Daoy (cell line): ENCODE data around the gene CTNND2. TPM values are rescaled to one million over a fixed set of nuclear protein-coding genes. Genes with fewer than 3 reads are reported as not detected.

Experiments
- DNase-seq: peaks from one replicate; pipeline ENCODE4 v3.0.0-alpha.2; 2015; ENCODE audit warnings: low read depth
- total RNA-seq: library from RNA; depleted of rRNA; stranded (reverse); fragments of >200 nt; shearing (Covaris generic); gene quantifications from 2 replicates; pipeline ENCODE4 v1.2.3, GENCODE V29; 2014

The CTNND2 gene
- total RNA-seq, 1 experiment from 2014 or later, result 4.5 TPM

DNA sequence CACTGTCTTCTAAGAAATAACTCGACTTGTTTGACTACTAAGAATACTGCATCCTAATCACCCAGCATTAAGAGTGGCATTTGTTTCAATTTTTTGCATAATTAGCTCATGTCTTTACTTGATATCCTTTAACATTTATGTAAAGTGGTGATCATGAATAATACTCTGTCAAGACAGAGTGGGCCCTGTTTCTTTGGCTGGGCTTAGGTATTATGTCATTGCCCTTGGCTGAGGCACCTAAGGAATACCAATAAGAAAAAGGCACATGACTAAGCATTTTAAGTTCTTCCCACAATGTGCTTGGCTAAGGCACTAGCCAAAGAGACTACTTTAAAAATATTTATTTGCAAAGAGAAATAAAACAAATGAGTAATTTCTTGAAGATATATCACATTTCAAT, 308.1 kb downstream of the CTNND2 start:
- DNase-seq, result peak; percentile 37

DNA sequence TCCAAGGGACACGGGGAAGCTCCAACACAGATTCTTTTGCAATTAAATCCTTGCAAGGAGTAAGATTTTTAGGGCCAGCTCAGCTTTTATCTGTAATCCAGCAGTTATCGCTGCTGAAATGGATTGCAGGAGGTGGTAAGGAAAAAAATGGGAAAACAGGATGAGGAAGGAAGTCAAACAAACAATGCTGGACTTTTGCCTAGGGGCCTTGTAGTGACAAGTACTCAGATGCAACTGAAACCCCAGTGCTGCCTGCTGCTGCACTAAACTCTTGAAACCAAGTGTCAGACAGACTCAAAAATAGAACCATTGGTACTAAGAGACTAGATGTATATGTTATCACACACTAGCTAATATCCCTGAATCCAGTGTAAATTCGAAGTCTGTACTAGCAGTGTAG, 309.2 kb downstream of the CTNND2 start:
- DNase-seq, result peak; percentile 15

DNA sequence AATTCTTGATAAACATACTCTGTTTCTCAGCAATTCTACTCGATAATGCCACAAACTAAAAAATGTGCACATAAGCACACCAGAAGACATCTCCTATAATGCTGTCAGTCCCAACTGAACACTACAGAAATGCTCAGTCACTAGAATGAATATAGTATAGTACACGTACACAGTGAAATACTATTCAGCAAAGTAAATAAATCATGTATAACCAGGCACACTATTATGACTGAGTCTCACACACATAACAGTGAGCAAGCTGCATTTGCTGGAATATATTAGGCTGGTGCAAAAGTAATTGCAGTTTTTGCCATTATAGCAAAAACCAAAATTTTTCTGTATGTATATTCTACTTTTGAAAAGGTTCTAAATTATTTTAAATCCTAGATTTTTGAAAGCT, 310.2 kb downstream of the CTNND2 start:
- DNase-seq, result no peak

DNA sequence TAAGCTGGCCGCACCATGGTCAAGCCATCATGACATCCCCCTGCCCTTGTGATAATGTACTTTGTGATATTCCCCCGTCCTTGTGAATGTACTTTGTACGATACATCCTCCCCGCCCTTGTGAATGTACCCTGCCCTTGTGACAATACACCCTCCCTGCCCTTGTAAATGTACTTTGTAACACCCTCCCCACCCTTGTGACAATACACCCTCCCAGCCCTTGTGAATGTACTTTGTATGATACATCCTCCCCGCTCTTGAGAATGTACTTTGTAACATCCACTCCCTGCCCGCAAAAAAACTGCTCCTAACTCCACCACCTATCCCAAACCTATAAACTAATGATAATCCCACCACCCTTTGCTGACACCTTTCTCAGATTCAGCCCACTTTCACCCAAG, 313.8 kb downstream of the CTNND2 start:
- no peak for DNase-seq

DNA sequence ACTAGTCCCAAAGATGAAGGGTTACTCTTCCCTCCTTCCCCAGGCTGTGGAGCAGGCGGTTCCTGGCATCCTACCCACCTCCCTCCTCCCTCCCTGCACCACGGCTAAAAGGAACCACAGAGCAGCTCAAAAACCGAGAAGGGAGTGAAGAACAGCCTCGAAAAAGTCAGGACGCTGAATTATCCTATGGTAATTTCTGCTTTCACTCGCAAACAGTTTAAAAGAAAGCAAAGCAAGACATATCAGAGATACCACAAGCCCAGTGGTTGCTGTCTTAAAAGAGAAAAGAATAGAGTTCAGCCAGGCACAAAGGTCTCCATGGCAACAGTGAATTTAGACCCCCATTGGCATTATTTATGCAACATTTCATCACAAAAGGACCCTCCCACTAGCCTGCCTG, 315.4 kb downstream of the CTNND2 start:
- peak; percentile 47 for DNase-seq

DNA sequence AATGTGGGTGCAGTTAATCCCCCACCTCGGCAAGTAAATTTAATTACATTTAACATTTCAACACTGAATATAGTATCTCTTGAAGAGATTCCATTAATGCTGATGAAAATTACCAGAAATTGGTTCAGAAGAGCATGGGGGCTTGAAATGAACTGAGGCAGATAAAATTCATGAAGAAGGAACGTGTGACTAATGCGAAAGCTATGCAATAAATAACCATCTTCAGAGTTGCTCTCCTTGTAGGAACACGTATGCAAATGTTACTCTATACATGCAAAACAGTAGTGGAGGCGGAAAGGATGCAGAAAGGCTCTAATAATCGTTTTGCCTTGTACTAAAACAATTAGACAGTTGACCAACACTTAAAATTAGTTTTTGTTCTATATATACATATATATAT, 320.2 kb downstream of the CTNND2 start:
- peak; percentile 63 for DNase-seq

DNA sequence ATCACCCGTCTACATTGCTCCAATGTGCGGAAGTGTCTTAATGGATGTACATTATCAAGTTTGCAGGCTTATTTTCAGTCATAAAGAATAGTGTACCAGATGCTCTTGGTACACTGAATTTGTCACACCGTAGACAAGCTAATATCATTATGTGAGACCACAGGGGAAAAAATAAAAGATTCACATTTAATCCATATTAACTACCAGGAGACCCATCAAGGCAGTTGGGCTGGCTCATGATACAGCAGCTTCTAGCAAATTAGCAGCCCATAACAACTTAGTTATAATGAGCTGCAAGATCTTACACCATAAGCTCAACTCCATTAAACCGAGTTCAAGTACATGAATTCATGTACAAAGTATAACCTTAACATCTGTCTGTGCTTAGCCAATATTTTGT, 324.9 kb downstream of the CTNND2 start:
- no peak for DNase-seq

DNA sequence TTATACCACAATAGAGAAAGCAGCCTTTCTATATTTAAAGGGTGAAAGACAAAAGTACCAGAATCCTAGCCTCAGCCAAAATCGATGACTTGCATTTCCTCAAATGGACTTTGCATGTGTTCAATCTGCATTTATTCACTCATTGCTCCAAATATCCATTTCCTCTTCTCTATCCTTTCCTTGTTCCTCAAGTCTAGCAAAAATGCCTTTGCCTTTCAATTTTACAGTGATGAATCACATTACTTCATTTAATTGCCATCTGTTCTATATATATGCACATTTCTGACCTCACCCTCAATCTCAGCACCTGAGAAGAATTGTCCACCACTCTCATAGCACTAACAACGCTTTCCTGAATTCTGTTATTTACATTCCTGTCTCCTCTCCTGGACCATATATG, 329.5 kb downstream of the CTNND2 start:
- no peak for DNase-seq

DNA sequence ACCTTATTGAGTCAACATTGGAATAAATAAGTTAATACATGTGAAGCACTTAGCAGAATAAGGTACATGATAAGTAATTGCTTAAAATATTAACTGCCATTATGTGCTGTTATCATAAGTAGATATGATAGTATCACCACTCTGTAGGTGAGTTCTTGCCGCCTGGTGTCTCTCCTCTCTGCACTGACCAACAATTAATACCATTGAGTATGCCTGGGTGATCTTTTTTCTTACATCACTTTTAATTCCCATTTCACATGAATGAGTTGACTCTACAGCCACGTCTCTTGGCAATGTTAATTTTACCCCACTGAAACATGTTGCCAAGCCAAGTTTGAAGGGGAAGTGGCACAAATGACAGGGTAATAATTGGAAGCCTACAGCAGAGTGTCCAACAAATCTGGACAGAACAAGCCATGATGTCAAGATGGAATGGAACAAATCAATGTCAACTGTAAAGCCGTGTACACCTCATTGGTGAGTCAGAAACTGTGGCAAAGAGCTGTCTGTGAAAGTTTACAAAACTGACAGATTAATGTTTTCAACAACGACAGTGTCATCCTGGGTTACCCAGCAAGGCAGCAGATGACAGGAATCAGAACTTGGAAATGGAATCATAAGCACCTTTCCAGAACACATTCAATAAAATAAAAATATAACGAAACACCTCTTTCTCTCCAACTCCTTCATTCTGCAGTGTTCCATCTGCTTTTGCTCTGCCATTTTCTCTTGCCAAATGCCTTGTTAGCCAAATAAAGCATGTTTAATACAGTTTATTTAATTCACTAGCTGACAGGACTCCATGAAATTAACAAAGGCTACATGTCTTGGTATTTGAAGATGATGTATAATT, 330.9 kb downstream of the CTNND2 start:
- DNase-seq, result no peak

DNA sequence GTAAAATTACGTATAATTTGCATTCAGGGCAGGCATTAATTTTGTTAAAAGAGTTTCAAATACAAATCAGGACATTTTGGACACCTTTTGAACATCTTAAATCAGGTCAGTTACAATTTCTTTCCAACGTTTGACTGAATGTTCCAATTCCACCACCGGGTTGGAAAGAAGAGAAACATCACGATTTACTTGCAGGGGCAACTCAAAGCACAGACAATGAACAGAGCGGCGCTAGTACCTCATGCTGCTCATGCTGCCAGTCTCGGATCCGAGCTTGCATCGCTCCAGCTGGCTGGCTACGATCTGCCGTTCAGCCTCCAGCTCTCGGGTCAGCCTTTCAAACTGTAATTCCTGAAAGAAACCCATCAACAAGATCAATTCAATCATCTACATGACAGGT, 339.5 kb downstream of the CTNND2 start:
- peak; percentile 60 for DNase-seq

DNA sequence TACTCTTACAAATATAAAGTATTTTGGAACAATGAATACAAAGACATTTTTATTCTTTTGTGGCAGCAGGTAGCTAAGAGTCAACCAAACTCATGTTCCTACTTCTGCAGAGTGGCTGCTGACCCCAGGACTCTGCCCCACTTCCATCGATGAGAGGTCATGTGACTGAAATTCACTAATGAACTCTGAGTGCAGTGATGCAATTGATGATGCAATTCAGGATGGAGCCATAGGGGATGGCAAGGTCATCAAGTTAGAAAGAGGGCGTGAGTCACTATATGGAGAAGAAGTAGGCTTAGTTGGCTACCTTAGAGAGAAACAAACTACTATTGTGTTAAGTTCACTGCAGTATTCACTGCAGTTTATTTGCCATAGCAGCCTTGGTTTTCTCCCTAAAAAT, 340.4 kb downstream of the CTNND2 start:
- DNase-seq, result peak; percentile 33

DNA sequence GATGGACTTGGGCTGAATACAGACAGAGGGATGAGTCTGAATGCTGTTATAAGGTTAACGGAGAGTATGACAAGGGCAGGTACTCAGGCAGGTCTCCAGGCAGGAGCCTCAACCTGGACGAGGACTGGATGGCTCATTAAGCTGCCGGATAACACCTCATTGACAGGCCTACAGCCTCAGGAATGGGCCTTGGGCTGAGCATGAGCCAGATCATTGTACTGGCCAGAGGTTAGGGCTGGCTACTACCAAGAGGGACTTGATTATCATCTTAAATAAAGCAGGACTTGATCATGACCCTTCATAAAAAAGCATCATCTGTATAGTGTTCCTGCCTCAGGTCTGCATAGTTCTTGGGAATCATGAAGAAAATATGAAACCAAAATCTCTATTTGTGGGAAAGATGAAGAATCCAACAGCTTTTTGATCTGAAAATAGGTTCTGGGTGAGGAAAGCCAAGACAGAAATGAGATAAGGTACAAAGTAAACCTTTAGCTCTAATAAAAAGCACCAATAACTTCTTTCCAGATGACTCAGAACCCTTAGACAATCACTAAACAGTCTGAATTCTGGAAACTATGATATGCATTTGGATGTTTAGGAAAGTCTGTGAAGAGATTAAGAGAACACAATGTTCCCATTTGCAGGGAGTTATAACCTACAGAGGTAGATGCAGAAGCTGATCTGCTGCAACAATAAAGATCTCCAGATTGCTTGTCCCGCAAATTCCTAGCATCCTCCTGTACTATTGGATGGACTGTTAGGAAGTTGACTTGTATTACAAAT, 343.1 kb downstream of the CTNND2 start:
- DNase-seq, result no peak

DNA sequence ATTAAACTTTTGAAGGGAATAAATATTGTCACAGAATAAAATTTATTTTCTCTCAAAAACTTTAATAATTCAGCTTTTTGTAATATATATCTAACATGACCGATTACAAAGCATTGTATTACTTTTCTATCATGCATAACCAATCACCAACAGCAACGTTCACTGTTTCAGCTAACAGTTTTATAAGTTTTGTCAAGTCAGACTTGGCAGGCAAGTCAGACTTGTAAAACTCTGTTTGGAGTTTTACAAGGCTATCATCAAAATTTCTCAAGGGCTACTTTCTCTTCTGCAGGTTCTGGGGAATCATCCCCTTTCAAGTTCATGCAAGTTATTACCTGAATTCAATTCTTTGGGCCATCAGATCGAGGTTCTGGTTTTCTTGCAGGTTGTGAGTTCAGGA, 347.2 kb downstream of the CTNND2 start:
- DNase-seq, result no peak

DNA sequence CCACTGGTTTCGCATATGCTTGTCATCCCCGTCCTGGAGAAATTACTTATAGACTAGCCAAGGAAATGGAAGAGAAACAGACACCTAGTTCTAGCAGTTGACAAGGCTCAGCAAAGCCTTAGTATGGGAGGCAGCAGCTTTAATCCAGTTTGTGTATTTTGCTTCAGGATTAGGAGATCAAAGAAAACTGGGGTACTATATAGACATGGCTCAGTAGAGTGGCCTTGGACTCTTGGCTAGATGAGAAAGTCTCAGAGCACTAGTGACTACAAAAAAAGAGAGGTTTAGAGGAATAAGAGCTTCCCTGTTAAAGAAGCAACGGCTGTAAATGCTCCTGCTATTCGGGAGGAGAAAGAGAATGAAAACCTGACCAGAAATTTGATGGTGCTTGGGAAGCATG, 349.1 kb downstream of the CTNND2 start:
- no peak for DNase-seq

DNA sequence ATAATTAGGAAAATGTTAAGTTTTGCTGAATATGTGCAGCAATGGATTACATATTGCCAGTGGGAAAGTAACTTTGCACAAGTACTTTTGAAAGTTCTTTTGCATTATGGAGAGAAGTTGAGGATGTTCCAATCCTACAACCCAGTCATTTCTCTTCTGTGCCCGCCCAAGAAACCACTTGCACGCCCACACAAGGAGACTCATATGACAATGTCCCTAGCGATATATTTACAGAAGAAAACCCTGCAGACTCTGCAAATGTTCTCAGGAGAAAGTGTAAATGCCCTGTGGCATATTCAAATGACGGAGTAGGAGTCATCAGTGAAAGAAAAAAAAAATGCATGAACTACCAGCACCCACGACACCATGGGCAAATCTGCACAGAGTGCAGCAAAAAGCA, 356.5 kb downstream of the CTNND2 start:
- DNase-seq, result no peak

DNA sequence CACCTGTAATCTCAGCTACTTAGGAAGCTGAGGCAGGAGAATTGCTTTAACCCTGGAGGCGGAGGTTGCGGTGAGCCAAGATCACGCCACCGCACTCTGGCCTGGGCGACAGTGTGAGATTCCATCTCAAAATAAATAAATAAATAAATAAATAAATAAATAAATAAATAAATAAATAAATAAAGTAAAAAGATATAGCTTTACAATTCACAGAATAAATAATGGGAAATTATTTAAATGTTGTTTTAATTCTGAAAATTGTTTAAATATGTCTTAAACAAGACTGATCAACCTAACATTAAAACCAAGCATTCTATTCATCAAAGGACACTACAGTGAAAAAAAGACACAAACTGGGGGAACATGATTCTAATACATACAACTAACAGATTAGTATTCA, 357.1 kb downstream of the CTNND2 start:
- DNase-seq, result no peak

DNA sequence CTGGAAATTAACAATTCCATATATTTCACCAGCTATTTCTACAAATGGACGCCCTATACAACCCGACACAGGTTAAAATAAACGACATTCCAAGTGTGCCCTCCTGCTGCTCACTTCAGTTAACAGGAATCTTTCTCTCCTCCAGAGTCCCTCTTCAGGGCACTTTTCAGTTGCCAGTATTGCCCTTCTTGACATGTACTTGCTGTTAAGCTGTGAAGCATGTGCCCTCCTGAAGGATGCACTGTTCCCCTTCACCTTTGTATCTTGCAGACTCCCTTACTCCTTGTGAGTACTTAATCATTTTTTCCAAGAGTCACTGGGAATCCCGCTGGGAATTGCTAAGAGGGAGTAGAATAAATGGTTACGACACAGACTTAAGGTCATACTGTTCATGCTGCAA, 364.1 kb downstream of the CTNND2 start:
- no peak for DNase-seq

DNA sequence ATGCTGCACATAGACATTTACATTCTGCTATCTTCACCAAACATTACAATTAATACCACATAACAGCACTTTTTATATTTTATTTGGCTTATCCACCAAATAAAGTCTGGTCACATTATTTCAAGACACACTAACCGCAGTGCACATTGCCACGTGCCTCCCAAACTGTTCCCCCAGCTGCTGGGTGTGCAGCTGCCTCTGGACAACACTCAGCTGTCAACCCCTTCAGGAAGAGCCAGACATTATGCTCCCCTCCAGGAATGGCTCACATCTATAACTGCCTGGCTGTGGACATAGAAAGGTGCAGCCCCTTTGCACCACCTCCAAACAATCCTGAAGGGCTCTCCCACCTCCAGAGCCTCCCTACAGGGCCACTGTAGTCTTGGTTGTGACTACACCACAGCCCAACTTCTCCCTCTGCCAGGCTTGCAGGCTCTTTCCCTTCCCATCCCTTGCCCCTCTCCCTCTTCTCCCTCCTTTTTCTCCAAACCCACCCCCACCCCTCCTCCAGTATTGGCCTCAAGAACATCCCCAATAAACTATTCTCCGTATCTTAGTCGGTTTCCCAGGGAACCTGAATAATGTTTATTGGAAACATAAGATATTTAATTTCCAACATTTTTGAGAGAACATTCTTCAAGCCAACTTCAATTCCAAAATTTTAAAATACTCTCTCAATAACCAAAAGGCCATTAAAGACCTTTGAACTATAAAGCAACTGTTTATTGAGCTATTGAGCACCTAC, 372.3 kb downstream of the CTNND2 start:
- DNase-seq, result no peak

DNA sequence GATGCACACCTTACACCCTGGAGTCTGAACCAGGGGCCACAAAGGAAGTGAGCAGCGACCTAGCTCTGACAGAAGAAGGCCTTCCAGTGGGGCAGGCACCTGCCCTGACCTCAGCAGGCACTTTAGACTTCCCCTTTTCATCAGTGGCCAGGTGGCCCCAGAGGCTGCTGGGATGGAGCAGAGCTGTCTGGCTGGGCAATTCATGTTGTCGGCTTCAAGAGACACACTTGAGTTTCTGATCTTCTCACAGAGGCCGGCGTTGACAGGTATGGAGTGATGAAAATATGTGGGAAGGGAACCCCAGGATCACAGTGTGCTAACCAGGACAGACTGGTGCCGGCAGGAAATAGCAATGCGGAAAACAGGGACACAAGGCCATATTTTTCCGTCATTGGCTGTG, 375.5 kb downstream of the CTNND2 start:
- DNase-seq, result no peak

DNA sequence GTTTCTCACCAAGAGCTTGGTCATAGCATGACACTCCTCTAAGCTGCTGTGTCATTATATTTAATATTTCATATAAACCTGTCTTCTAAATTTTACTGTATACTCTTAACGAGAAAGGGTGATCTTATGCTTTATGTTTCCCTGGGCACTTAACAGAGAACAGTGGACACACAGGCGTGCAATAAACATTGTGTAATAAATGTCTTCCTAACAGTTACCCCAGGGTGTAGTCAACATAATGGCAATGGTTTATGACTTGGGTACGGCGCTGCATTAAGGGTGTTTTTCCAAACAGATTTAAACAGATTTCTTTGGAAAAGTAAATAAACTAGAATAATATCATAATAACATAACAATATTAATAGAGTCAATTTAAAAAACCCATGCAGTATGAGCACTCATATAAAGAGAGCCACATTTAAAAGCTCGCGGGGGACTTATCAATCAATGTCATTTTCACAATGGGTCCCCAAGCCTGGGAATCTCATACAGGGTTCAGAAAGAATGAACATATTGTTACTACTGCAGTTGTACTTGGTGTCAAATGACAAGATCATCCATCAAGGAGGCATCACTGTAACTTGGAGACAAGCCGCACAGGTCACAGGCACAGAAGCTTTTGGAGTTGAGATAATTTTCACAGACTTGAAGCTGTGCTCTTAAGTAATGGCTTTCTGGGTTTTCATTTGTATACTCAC, 376.4 kb downstream of the CTNND2 start:
- no peak for DNase-seq

DNA sequence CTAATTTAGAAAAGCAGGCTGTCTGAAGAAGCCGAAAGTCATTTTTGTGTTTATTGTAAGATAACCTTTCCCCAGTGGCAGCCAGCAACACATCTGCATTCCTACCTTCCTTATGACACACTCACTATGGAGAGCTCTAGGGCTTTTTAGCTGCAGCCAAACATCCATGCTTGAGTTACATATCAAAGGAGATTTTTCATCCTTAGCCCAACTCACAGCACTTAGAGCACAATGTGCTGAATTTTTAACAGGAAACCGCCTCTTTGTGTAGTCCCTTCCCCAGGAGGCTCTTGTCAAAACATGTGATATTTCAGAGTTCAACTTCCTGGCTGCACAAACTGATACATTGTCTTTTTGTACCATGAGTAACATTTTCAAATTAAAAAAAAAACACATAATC, 379.2 kb downstream of the CTNND2 start:
- DNase-seq, result peak; percentile 22

DNA sequence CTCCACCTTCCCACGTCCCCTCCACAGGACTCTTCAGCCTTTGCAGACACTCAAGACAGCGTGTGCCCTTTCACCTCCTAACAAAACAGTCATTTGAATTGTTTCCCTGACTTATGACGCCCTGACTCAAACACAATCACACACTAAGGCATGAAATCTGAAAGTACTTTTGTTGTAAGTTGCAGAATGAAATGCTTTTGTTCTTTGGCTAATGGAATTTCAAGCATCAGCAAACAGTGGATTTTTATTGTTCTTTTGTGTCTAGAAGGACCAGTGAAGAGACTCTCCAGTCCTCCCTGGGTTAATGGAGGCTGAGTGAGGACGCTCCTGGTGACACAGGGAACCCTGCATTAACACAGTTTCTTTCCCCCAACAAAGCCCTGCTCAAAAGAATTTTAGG, 380.1 kb downstream of the CTNND2 start:
- DNase-seq, result no peak
